ENCODE data around the gene IFNB1.

The IFNB1 gene

GRCh38 chr9:21096172-21096900 lies 18.6 kb upstream of the IFNB1 start:
- peaks cover 18% of the 10 kb centered on the region for H3F3A ChIP-seq (ENCODE audit: control insufficient read depth, insufficient read depth)
- peaks cover 13% of the 10 kb centered on the region; the same call in 1 of the 2 replicates for H3K9me3 ChIP-seq (ENCODE audit: control insufficient read depth, insufficient read depth, low read length)
- H3K27me3 ChIP-seq (ENCODE audit: control insufficient read depth, low read length): no peaks in the 10 kb centered on the region
- H3K4me2 ChIP-seq (ENCODE audit: low read length): peak overlapping the region; percentile 22; the same call in 1 of the 2 replicates
- H3K4me1 ChIP-seq (ENCODE audit: control insufficient read depth, low read length): peaks cover 41% of the 10 kb centered on the region
- H3K4me3 ChIP-seq (ENCODE audit: low read length): 0 out of 2 replicates have a peak overlapping the region, but pooled peaks have one; percentile 10
- H4K20me1 ChIP-seq (ENCODE audit: control insufficient read depth, insufficient read depth, low read depth, low read length): no peaks in the 10 kb centered on the region
- no peaks in the 10 kb centered on the region for H3K9me2 ChIP-seq (replicated peaks; ENCODE audit: control insufficient read depth, low read length)
- no peaks in the 10 kb centered on the region for H3K79me2 ChIP-seq (ENCODE audit: control insufficient read depth, low read length)
- no peak for TF ChIP-seq CTCF (IDR thresholded peaks at IDR 0.05; ENCODE audit: low read depth, low read length, poor library complexity, severe bottlenecking)
- H3K36me3 ChIP-seq (ENCODE audit: control insufficient read depth, low read length): no peaks in the 10 kb centered on the region
- H3K27ac ChIP-seq (ENCODE audit: low read depth, low read length): no peak overlapping the region

DNA sequence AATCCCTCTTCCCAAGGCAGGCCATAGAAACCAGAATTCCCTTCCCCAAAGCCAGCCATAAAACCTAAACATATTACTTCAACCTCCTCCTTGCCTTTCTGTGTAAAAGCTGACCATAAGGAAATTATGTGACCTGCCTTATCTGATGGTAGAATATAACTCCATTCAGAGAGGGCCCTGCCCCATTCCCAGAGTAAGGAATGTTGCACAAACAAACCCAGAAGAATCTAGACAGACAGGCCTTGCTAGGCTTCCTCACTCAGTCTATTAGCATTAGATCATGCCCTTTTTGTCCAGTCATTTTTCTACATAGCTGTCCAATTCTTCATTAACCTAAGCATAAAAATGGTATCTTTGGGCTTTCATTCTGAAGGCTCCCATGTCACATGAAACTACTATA lies 17.8 kb upstream of the IFNB1 start:
- H3K9me2 ChIP-seq (replicated peaks; ENCODE audit: control insufficient read depth, low read length): no peaks in the 10 kb centered on the region
- TF ChIP-seq CTCF (IDR thresholded peaks at IDR 0.05; ENCODE audit: low read depth, low read length, poor library complexity, severe bottlenecking) (no peak), EZH2phosphoT487 (IDR thresholded peaks at IDR 0.05; ENCODE audit: borderline replicate concordance, low read length) (no peak)
- no peak overlapping the region for H3K27ac ChIP-seq (ENCODE audit: low read depth, low read length)
- peaks cover 33% of the 10 kb centered on the region for H3K4me1 ChIP-seq (ENCODE audit: control insufficient read depth, low read length)
- H4K20me1 ChIP-seq (ENCODE audit: control insufficient read depth, insufficient read depth, low read depth, low read length): no peaks in the 10 kb centered on the region
- peaks cover 18% of the 10 kb centered on the region for H3F3A ChIP-seq (ENCODE audit: control insufficient read depth, insufficient read depth)
- H3K79me2 ChIP-seq (ENCODE audit: control insufficient read depth, low read length): no peaks in the 10 kb centered on the region
- no peaks in the 10 kb centered on the region for H3K36me3 ChIP-seq (ENCODE audit: control insufficient read depth, low read length)
- H3K27me3 ChIP-seq (ENCODE audit: control insufficient read depth, low read length): no peaks in the 10 kb centered on the region
- H3K4me3 ChIP-seq (ENCODE audit: low read length): no peak overlapping the region
- no peak overlapping the region for H3K4me2 ChIP-seq (ENCODE audit: low read length)
- peaks cover 13% of the 10 kb centered on the region; the same call in 1 of the 2 replicates for H3K9me3 ChIP-seq (ENCODE audit: control insufficient read depth, insufficient read depth, low read length)

DNA sequence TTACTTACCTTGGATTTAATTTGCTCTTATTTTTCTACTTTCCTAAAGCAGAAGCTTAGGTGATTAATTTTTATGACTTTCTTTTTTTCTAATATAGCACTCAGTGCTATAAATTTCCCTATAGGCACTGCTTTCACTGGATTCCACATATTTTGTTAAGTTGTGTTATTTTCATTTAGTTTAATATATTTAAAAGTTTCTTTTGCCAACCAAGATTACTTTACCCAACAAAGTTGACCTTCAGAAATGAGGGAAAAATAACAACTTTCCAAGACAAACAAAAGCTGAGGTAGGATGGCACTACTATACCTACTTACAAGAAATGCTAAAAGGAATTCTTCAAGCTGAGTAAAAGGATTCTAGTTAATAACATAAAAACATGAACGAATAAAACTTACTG lies 8.8 kb upstream of the IFNB1 start:
- no peak overlapping the region for H3K4me2 ChIP-seq (ENCODE audit: low read length)
- no peak overlapping the region for H3K4me3 ChIP-seq (ENCODE audit: low read length)
- no peaks in the 10 kb centered on the region for H3K79me2 ChIP-seq (ENCODE audit: control insufficient read depth, low read length)
- H3K27ac ChIP-seq (ENCODE audit: low read depth, low read length): no peak overlapping the region
- no peaks in the 10 kb centered on the region for H3K9me2 ChIP-seq (replicated peaks; ENCODE audit: control insufficient read depth, low read length)
- H3K9me3 ChIP-seq (ENCODE audit: control insufficient read depth, insufficient read depth, low read length): no peaks in the 10 kb centered on the region
- no peaks in the 10 kb centered on the region for H4K20me1 ChIP-seq (ENCODE audit: control insufficient read depth, insufficient read depth, low read depth, low read length)
- peaks cover 5% of the 10 kb centered on the region; the same call in 1 of the 2 replicates for H3K4me1 ChIP-seq (ENCODE audit: control insufficient read depth, low read length)
- no peaks in the 10 kb centered on the region for H3F3A ChIP-seq (ENCODE audit: control insufficient read depth, insufficient read depth)
- no peaks in the 10 kb centered on the region for H3K36me3 ChIP-seq (ENCODE audit: control insufficient read depth, low read length)
- no peak for TF ChIP-seq CTCF (IDR thresholded peaks at IDR 0.05; ENCODE audit: low read depth, low read length, poor library complexity, severe bottlenecking)
- no peak for TF ChIP-seq EZH2phosphoT487 (IDR thresholded peaks at IDR 0.05; ENCODE audit: borderline replicate concordance, low read length)
- no peaks in the 10 kb centered on the region for H3K27me3 ChIP-seq (ENCODE audit: control insufficient read depth, low read length)

Measured in DOHH2 (cell line).